NCI-H82 (cell line): Measurements from ENCODE around the gene ADGRV1.
"Not testable (repeated sequence)": the region's sequence is repeated elsewhere in the genome, so short reads cannot be mapped to it uniquely, and the experiment has no call there.

Experiments used
- DNase-seq: peaks from one replicate; lab custom pipeline; 2025; lab: John Stamatoyannopoulos, UW

The ADGRV1 gene

DNA sequence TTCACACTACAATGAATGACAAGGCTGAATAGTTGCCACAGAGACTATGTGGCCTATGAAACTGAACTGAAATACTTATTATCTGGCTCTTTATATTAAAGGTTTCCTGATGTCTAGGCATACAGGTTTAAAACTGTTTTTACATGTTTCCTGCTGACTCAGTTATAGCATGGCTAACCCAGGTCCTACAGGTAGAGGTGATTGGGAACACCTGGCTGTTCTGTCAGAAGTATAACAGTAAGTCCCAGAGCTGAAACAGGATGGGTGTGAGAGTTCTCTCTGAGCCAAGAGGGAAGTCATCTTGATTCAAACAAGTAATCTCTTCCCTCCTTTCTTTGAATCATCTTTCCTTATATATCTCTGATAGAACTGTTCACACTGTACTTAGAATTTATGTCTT is 4.9 kb upstream of the ADGRV1 start:
- no peak for DNase-seq

- DNase-seq, result no peak
These were observed 4.1 kb upstream of the ADGRV1 start for GRCh38 chr5:90554358-90555006.

DNA sequence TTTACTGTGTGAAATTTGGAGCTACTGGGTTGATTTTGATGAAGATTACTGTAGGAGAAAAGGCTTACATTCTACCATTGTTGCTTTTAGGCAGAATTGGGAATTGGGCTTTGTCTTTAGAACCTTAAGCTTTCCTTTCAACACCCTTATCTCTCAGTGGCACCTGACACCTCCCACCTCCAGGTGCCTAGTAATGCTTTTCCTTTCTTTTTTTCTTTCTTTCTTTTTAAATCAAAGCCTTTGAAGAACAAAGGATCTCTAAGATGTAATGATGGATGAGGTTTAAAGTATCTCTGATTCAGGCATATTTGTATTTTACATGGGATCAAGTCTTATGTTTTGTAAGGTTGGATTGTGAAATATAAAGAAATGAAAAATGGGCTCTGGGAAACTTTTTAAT is 2.9 kb upstream of the ADGRV1 start:
- DNase-seq, result no peak

- peak; percentile 53 for DNase-seq
These were observed 1.2 kb upstream of the ADGRV1 start for GRCh38 chr5:90557391-90557790.

- DNase-seq, result peak; percentile 49
These were observed 726 bp upstream of the ADGRV1 start for GRCh38 chr5:90557871-90558270.

GRCh38 chr5:90560771-90561170 is 2.2 kb downstream of the ADGRV1 start:
- peak; percentile 20 for DNase-seq

- peak; percentile 25 for DNase-seq
These were observed 3.2 kb downstream of the ADGRV1 start for GRCh38 chr5:90561766-90562165.

DNA sequence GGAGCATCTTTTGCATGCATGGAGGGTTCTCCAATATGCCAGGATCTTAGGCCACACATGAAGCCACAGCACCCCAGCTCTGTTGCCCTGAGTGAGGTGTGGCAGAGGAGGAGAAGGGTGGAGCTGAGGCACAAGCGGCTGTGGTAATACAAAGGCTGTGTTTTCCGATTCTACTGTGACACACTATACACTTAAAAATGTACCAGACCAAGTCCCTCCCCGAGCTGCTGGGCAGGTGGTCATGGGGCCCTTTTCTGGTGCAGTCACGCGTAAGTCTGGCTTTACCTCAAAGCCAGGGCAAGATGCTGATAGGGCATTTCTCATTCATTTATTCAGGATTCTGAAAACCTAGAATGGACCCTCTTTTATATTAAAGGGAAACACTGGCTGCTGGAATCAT is 3.7 kb downstream of the ADGRV1 start:
- peak; percentile 92 for DNase-seq

- DNase-seq, result peak; percentile 85
These were observed 4.5 kb downstream of the ADGRV1 start for GRCh38 chr5:90563108-90563507.

DNA sequence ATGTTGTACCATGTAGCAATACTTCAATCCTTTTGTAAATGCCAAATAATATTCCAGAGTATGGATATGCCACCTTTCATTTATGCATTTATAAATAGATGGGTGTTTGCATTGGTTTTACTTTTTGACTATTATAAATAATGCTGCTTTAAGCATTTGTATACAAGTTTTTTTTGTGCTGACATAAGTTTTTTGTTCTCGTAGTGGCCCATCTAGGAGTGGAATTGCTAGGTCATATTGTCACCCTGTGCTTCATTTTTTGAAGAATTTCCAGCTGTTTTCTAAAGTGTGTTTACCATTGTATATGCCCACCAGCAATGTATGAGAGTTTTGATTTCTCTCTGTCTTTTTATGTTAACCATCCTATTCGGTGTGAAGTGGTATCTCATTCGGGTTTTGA is 6.9 kb downstream of the ADGRV1 start:
- DNase-seq, result no peak

DNA sequence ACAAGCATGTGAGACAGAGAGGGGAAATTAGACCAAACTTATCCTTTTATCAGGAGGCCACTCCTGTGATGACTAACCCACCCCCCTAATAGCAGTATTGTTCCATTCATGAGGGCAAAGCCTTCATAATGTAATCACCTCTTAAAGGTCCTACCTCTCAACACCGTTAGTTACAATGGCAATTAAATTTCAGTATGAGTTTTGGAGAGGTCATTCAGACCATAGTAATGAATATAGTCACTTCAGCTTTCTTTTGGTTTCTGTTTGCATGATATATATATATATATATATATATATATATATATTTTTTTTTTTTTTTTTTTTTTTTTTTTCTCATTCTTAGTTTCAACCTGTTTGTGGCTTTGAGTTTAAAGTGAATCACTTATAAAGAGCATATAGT is 10.5 kb downstream of the ADGRV1 start:
- DNase-seq, result no peak

DNA sequence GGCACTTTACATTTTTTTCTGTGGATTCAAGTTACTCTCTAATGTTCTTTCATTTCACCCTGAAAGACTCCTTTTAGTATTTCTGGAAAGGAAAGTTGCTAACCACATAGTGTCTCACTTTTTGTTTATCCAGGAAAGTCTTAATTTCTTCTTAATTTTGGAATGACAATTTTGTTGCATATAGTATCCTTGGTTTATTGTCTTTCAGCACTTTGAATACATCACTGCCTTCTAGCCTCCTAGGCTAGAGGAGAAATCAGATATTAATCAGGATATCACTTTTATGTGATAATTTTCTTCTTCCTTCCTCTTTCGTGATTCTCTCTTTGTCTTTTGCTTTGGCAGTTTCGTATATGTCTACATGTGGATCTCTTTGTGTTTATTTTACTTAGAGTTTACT is 11.4 kb downstream of the ADGRV1 start:
- DNase-seq, result no peak

- DNase-seq, result no peak
These were observed 12.7 kb downstream of the ADGRV1 start for GRCh38 chr5:90571147-90571773.

DNA sequence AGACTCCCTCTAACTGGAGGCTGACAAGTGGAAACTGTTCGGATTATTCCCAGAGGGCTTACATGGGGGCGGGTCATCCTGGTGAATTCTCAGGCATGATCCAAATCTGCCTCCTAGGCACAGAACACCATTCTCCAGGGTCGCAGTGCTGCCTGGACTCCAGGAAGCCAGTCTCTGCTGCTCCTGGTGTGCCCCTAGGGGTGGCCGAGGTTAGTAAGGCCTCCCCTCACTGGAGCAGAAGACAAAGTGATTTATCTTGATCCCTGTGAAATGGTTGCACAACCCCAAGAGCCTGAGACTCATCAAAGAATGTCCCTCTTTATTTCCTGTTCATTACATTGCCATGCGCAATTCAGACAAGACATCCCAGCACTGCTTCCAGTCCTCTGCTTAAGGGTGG is 17.1 kb downstream of the ADGRV1 start:
- DNase-seq, result no peak

DNA sequence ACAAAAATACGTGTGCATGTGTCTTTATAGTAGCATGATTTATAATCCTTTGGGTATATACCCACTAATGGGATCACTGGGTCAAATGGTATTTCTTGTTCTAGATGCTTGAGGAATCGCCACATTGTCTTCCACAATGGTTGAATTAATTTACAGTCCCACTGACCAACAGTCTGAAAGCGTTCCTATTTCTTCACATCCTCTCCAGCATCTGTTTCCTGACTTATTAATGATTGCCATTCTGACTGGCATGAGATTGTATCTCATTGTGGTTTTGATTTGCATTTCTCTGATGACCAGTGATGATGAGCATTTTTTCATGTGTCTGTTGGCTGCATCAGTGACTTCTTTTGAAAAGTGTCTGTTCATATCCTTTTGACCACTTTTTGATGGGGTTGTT is 18.0 kb downstream of the ADGRV1 start:
- not testable (repeated sequence) for DNase-seq

GRCh38 chr5:90579905-90580304 is 21.3 kb downstream of the ADGRV1 start:
- not testable (repeated sequence) for DNase-seq

DNA sequence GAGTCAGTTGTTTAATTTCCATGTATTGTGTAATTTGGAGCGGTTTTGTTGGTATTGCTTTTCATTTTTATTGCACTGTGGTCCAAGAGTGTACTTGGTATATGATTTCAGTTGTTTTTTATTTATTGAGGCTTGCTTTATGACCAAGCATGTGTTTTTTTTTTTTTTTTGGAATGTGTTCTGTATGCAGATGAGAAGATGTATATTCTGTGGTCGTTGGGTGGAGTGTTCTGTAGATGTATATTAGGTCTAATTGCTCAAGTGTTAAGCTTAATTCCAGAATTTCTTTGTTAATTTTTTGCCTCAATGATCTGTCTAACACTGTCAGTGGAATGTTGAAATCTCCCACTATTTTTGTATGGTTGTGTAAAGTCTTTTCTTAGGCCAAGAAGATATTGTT is 23.4 kb downstream of the ADGRV1 start:
- no peak for DNase-seq

DNA sequence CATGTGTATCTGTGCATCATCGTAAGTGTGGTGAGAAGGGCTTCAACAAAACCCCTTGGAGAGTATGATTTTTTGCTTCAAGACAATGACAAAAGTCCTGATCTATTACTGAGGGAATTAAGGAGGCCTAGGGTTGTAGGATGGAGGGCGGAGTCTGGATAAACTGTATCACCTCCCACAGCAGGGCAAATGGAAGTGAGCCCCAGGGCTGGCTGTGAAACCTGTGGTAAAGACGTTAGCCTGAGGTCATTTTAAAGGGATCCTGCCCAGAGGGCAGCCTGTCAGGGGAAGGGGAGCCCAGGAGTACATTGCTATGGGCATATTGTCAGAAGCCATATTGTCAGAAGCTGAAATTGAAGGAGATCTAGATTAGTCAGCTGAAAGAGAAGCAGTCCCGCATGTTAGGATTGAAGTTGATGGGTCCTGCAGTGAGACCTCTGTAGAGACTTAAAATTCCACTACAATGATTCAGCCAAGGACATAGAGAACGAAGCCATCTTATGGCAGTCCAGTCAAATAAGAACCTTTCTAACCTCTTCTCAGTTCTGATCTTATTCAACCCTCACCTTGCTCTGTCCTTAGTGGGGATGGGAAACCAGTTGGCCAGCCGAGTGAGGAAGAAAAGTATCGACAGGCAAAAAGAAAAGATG is 26.9 kb downstream of the ADGRV1 start:
- DNase-seq, result no peak

DNA sequence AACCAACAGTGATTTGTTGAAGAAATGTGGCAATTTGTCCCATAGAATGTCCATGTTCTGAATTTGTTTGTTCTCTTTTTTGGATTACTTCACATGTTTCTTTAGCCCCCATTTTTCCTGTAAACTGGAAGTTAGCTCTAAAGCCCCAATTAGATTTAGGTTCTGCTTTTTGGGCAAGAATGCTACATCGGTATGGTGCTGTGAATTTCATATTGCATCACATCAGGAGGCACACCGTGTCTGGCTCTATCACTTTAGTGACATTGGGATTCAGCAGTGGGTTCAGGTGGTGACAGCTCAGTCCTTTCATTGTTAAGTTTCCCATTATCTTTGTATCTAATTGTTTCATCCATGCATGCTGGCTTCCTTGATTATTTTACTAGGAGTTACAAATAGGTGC is 27.9 kb downstream of the ADGRV1 start:
- DNase-seq, result no peak

DNA sequence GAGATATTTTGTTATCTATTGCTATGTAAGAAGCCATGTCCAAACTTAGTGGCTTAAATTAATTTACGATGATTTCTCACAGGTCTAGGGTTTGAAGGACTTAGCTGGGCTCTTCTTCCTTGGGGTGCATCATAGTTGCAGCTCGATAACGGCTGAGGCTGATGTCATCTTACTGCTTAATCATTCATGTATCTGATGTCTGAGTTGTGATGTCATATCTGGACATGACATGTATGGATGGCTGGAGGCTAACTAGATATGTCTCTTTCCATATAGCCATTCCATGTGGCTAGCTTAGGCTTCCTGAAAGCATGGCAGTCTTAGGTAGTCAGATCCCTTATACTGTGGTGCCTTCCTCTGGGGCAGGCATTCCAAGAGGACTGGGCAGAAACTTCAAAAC is 31.6 kb downstream of the ADGRV1 start:
- DNase-seq, result no peak

GRCh38 chr5:90593083-90593482 is 34.5 kb downstream of the ADGRV1 start:
- DNase-seq, result not testable (repeated sequence)

DNA sequence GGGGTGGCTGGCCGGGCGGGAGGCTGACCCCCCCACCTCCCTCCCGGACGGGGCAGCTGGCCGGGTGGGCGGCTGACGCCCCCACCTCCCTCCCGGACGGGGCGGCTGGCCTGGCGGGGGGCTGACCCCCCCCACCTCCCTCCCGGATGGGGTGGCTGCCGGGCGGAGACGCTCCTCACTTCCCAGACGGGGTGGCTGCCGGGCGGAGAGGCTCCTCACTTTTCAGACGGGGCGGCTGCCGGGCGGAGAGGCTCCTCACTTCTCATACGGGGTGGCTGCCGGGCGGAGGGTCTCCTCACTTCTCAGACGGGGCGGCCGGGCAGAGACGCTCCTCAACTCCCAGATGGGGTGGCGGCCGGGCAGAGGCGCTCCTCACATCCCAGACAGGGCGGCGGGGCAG is 37.2 kb downstream of the ADGRV1 start:
- DNase-seq, result not testable (repeated sequence)

DNA sequence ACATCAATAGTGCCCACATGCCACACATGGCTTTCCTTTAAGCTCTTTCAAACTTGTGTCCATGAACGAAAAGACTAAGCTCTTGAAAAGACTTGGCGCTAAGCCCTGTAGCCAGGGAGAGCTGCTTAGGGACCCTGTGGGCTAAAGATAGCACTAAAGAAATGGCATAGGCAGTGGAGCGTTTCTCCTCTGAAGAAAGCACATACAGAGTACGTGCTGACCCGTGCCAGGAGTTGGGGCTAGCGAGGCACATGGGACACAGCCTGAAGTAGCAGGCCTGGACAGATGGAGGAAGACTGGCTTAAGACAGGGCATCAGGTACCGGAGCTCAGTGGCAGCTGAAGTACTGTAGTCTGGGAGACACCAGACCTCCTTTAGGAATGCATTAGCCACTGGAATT is 39.7 kb downstream of the ADGRV1 start:
- DNase-seq, result peak; percentile 69

- DNase-seq, result not testable (repeated sequence)
These were observed 41.7 kb downstream of the ADGRV1 start for GRCh38 chr5:90600307-90600706.
